Stimulated activated CD8-positive, alpha-beta memory T cell treated with anti-CD3 and anti-CD28 coated beads, Interleukin-7, amount 100 ng/mL, for 24 hours (primary cell): ENCODE measurements around the gene ZDHHC13.

Experiments
- DNase-seq: peaks from one replicate; pipeline ENCODE4 v3.0.0-alpha.2; 2020; ENCODE audit warnings: low read depth

The ZDHHC13 gene

DNA sequence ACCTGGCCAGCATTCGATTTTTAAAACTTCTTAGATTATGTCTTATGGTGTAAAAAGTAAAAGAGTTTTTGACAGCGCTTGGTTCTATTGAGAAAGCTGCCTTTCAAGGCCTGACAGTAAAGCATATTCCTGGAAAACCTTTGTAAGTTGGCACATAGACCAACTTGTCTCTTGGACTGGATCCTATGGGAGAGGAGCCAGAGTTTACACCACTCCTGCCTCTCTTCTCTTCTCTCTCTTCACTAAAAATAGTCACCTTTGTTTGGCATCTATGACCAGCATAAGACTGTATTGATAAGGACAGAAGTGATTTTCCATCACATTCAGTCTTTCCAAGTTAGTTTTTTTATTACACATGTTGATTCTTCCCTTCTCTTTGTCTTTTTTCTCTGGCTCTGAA, 51.1 kb downstream of the ZDHHC13 start:
- no peak for DNase-seq

- DNase-seq = no peak
Measured at GRCh38 chr11:19173004-19173689, 56.2 kb downstream of the ZDHHC13 start.

- no peak for DNase-seq
Measured at GRCh38 chr11:19173964-19174638, 57.1 kb downstream of the ZDHHC13 start.

DNA sequence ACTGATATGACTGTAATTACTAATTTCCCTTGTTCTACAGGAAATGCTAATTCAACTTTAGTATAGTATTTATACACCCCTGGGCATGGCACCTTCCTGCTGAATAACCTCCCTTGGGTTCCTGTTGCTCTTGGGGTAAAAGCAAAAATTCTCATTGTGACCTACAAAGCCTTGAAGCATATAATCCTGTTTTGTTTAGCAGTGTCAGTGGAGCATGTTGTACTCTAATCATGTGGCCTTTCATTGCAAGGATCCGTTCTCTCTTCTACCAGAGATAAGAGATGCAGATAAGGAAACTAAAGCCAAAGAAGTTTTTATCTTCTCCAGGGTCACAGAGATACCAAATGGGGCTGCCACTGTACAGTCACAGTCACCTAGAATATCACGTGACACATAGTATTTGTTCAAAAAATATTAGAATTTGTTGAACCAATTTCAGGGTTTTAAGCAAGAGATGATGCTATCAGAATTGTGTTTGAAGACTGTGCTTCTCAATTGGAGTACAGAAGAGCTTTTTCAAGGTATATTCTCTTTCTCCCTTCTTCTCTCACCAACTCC, 59.7 kb downstream of the ZDHHC13 start:
- DNase-seq = no peak

DNA sequence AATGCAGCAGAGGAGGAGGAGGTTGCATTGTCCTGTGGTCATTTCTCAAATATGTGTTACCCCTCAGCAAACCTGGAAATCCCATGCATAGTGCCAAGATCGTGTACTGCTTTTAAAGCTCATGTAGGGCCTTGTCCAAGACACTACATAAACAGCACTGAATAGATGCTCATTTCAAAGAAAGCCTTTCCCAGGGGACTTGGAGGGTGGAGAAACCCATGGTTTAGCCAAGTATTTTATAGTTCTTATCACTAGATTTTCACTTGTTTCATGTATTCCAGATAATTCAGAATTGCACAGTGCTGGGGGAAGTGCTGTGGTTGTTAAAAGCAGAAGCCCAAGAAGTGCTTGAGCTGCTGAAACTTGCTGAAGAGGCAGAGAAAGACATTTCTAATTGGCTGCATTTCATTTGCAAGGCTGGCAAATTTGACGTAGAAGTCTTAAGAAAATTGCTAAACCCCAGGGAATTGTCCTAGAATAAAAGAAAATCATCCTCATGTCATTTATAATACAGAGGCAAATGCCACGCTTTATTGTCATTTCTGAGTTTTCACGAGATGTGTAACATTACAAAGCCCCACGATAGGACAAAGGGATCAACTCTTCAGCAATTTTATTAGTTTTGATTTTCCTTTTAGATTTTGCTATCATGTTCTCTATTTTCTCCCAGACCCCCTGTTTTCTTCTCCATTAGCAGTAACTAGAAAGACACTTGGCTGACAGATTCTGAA, 64.7 kb downstream of the ZDHHC13 start:
- no peak for DNase-seq

- DNase-seq = no peak
Measured at GRCh38 chr11:19183646-19184045, 66.7 kb downstream of the ZDHHC13 start.

- DNase-seq = no peak
Measured at GRCh38 chr11:19185036-19185435, 68.1 kb downstream of the ZDHHC13 start.

DNA sequence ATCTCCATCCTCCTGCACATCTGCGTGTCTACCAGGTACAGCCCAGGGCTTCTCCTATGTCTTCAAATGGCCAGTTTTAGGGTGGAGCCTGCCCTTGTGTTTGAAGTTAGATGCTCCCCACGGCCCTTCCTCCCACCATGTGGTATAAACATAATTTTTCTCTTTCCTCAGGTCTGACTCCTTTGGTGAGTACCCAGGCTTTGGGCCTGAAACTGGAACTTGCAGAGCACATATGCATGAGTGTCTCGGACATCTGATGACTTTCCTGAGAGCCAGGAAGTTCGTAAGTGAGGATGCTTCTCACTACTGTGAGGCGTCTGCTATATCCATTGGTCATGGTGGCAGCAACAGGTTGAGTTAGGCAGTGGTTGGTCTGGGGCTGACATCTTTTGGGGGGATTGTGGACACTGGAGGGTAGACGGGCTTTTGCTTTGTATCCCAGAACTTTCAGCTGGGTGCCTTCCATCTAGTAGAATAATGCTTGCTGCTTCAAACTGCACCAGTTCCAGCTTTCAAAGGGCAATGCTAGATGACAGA, 68.6 kb downstream of the ZDHHC13 start:
- DNase-seq = no peak

- no peak for DNase-seq
Measured at GRCh38 chr11:19187114-19187832, 70.3 kb downstream of the ZDHHC13 start.

GRCh38 chr11:19187833-19188258, 70.9 kb downstream of the ZDHHC13 start:
- DNase-seq = no peak

DNA sequence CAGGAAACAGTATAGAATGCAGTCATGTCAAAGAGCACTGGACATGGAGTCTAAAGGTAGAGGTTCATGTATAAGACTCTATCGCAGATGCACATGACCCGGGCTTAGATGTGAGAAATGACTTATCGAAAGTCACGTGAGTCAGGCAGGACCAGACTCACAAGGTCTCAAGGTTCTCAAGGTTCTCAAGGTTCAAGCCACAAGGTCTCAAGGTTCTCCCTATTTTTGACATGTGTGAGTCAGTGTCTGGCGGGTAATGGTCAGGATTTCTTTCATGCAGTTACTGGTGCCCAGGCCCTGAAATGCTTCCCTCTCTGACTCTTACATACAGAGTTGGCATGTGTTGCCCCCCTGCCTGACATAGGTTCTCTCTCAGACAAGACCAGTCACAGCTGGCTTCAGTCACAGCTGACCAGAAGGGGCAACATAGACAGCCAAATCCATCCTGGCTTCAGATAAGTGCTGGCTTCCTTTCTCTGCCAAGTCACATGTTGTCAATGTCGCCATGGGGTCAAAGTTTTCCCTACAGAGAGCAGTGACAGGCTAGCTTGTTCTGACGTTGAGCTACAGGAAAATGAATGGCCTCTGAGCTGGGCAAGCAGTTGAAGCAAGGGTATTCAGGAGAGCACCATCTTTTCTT, 74.7 kb downstream of the ZDHHC13 start:
- no peak for DNase-seq

DNA sequence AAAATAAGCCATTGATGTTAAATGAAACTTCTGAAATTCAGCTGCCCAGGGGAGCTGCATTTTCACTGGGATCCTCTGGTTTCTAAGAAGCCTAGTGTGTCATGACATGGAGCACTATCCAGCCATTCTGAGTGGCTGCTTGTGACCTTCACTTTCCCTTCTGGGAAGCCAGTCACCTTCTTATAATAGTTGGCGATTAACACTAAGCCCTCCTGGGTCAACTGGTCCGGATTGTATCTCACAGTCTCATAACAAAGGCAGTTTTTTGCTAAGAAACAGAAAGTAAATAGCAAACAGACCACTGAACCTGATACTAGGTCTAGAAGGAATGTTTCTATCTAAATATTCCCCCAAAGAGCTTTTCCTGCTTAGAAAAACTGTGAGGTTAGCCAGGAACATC, 76.9 kb downstream of the ZDHHC13 start:
- DNase-seq = no peak

DNA sequence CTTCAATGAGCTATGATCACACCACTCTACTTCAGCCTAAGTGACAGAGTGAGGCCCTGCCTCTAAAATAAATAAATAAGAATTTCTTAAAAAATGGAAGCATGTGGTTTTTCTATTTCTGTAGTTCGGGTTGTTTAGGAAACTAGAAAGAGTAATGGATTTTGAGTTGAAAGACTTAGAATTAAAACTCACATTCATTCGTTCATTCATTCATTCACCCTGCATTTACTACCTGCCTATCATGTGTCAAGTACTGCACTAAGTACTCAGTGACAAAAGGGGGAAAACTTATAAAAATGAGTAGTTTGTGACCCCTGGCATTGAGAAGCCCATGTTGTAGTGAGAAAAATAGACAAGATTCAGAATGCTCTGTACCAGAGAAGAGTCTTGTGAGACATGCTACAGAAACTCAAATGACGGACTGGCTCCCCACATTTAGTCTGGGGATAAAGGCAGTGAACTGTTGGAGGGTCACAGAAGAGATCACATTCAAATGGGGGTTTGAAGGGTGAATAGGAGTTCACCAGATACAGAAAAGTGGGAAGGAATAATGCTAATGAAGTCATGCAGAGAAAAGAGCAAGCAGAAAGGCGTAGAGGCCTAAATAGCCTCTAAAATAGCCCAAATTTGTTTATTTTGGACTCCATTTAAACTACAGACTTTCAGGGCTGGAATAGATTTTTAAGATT, 77.8 kb downstream of the ZDHHC13 start:
- no peak for DNase-seq

GRCh38 chr11:19196432-19196831, 79.5 kb downstream of the ZDHHC13 start:
- no peak for DNase-seq

DNA sequence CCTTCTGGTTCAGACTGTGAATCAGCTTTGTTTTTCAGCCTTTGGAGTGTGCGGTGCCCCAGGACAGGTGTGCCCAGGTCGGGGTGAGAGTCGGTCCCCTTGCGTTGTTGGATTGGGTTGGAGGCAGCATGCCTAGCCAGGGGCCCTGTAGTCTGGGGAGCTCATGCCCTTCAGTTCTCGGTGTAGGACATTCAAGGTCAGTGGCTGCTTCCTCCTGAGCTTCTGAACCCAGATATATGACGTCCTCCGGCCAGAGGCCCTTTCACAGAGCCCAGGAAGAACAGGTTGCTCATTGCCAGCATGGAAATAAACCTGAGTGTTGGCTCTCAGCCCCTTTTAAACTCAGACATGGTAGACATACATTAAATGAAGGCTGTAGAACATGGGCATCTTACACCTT, 82.1 kb downstream of the ZDHHC13 start:
- no peak for DNase-seq

GRCh38 chr11:19199771-19200170, 82.8 kb downstream of the ZDHHC13 start:
- no peak for DNase-seq

DNA sequence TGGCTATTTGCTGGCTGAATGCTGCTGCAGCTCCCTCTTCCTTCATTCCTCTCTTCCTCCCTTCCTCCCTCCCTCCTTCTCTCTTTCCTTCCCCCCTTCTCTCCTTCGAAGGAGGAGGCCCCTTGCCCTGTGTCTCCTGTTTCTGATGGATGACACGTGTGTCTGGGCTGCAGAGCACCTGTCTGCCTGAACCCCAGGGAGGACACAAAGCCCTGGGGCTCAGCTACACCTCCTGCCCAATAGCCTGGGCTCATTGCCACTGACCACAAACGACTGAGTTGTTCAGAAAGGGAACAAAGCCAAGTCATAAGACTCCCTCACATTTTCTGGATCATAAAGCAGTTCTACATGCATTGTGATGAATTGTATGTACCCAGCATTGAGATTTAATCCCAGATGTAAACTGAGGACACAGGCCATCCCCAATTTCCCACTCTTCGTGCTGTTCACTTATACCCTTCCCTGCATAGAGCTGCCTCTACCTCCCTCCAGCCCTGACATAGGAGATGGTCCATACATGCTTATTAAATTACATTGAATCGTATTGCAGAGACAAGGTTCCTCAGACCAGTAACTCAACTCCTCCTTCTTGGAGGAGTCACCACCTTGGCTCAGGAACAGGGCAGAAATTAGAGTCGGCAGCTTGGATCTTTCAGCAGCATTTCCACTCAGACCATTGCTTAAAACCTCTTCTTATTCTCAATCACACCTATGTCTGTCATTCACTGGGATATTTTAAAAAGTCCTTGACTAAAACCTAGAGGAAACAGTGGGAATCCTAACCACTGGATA, 83.6 kb downstream of the ZDHHC13 start:
- DNase-seq = no peak

- DNase-seq = no peak
Measured at GRCh38 chr11:19201737-19202605, 85.0 kb downstream of the ZDHHC13 start, which contains the start of gene CSRP3. Gene CSRP3, minus strand, starts transcription at chr11:19201983. Its CDS starts 9,535 bp downstream, at chr11:19192448.

DNA sequence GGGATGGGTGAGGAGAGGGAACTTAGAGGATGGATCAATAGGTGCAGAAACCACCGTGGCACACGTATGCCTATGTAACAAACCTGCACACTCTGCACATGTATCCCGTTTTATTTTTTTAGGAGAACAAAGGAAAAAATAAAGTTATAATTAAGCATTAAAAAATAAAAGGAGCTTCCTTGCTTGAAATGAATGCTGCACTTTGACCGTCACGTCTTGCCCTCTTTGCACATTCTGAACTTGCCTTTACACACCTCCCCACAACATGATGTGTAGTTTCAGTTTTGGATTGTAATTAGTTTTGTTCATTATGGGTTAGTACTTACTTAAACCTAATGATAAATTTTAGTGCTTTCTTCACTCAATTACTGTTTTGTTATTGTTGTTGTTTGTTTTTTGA, 87.9 kb downstream of the ZDHHC13 start:
- DNase-seq = no peak
